H9 (cell line): Measurements from ENCODE around the gene LYRM9. TPM values are rescaled to one million over a fixed set of nuclear protein-coding genes. Genes with fewer than 3 reads are reported as not detected.
A peak's percentile ranks its signal among the peaks of the same experiment; 100 is the strongest.

Source experiments
- DNase-seq: peaks from one replicate; pipeline ENCODE4 v3.0.0-alpha.2; 2017
- H2AFZ ChIP-seq: one replicate; pipeline ENCODE4 v1.6.1; 2013; ENCODE audit warnings: mild to moderate bottlenecking, low read length, control low read depth, moderate library complexity
- H2AK5ac ChIP-seq: 2 replicates; pipeline ENCODE4 v1.6.1; 2013; ENCODE audit warnings: low read length, control low read depth, mixed read lengths; ENCODE audit not compliant: insufficient read length
- H2BK120ac ChIP-seq: one replicate; pipeline ENCODE4 v1.6.1; 2013; ENCODE audit warnings: low read depth, mild to moderate bottlenecking, low read length, control low read depth, inconsistent platforms; ENCODE audit not compliant: poor library complexity, severe bottlenecking
- H2BK12ac ChIP-seq: 2 replicates; pipeline ENCODE4 v1.6.1; 2013; ENCODE audit warnings: low read length, control low read depth, mixed read lengths, low read depth; ENCODE audit not compliant: insufficient read length
- H2BK15ac ChIP-seq: 2 replicates; pipeline ENCODE4 v1.6.1; 2013; ENCODE audit warnings: low read depth, low read length, control low read depth
- H2BK20ac ChIP-seq: one replicate; pipeline ENCODE4 v1.6.1; 2013; ENCODE audit warnings: low read depth, mild to moderate bottlenecking, low read length, control low read depth, inconsistent platforms; ENCODE audit not compliant: poor library complexity, severe bottlenecking
- H2BK5ac ChIP-seq: 2 replicates; pipeline ENCODE4 v1.6.1; 2013; ENCODE audit warnings: low read length, control low read depth, mixed read lengths; ENCODE audit not compliant: insufficient read length
- H3K14ac ChIP-seq: 2 replicates; pipeline ENCODE4 v1.6.1; 2013; ENCODE audit warnings: low read length, control low read depth; ENCODE audit not compliant: insufficient read depth
- H3K18ac ChIP-seq: 2 replicates; pipeline ENCODE4 v1.6.1; 2013; ENCODE audit warnings: low read depth, mild to moderate bottlenecking, mixed read lengths, low read length, control low read depth; ENCODE audit not compliant: insufficient read length
- H3K23ac ChIP-seq: 2 replicates; pipeline ENCODE4 v1.6.1; 2013; ENCODE audit warnings: low read length, control low read depth, mixed read lengths, low read depth; ENCODE audit not compliant: insufficient read length
- H3K23me2 ChIP-seq: 2 replicates; pipeline ENCODE4 v1.6.1; 2013; ENCODE audit warnings: low read depth, mild to moderate bottlenecking, mixed read lengths, low read length, control low read depth; ENCODE audit not compliant: insufficient read length, poor library complexity, severe bottlenecking
- H3K27ac ChIP-seq: 2 replicates; pipeline ENCODE4 v1.5.1; 2013; ENCODE audit warnings: low read length, control low read depth, mixed read lengths, low read depth; ENCODE audit not compliant: insufficient read length
- H3K27me3 ChIP-seq: 2 replicates; pipeline ENCODE4 v1.6.1; 2013; ENCODE audit warnings: low read length, control low read depth, inconsistent platforms; ENCODE audit not compliant: insufficient read depth
- H3K4ac ChIP-seq: 2 replicates; pipeline ENCODE4 v1.6.1; 2013; ENCODE audit warnings: low read depth, mild to moderate bottlenecking, control low read depth, inconsistent platforms, low read length, moderate library complexity
- H3K4me1 ChIP-seq: 2 replicates; pipeline ENCODE4 v1.6.1; 2013; ENCODE audit warnings: low read length, control low read depth, inconsistent platforms; ENCODE audit not compliant: insufficient read depth
- H3K4me2 ChIP-seq: 2 replicates; pipeline ENCODE4 v1.6.1; 2013; ENCODE audit warnings: low read length, control low read depth, mixed read lengths; ENCODE audit not compliant: insufficient read length, insufficient read depth
- H3K56ac ChIP-seq: 2 replicates; pipeline ENCODE4 v1.6.1; 2013; ENCODE audit warnings: low read depth, mild to moderate bottlenecking, mixed read lengths, low read length, control low read depth; ENCODE audit not compliant: insufficient read length
- H3K79me1 ChIP-seq: 2 replicates; pipeline ENCODE4 v1.6.1; 2013; ENCODE audit warnings: low read depth, mild to moderate bottlenecking, moderate library complexity, low read length, control low read depth, inconsistent platforms; ENCODE audit not compliant: insufficient read depth, poor library complexity, severe bottlenecking
- H3K79me2 ChIP-seq: 2 replicates; pipeline ENCODE4 v1.6.1; 2013; ENCODE audit warnings: low read length, control low read depth, inconsistent platforms; ENCODE audit not compliant: insufficient read depth
- H3K9ac ChIP-seq: 2 replicates; pipeline ENCODE4 v1.6.1; 2013; ENCODE audit warnings: low read length, control low read depth, mixed read lengths; ENCODE audit not compliant: insufficient read length; ENCODE audit errors: extremely low read depth
- H3K9me3 ChIP-seq: one replicate; pipeline ENCODE4 v1.6.1; 2013; ENCODE audit warnings: low read depth, low read length, inconsistent platforms; ENCODE audit not compliant: control insufficient read depth
- H3T11ph ChIP-seq: one replicate; pipeline ENCODE4 v1.6.1; 2013; ENCODE audit warnings: mild to moderate bottlenecking, low read length, control low read depth, inconsistent platforms
- H4K20me1 ChIP-seq: one replicate; pipeline ENCODE4 v1.6.1; 2013; ENCODE audit not compliant: control insufficient read depth, insufficient read length, insufficient read depth
- H4K5ac ChIP-seq: 2 replicates; pipeline ENCODE4 v1.6.1; 2013; ENCODE audit warnings: low read depth, mild to moderate bottlenecking, mixed read lengths, low read length, control low read depth; ENCODE audit not compliant: insufficient read length
- H4K8ac ChIP-seq: replicated peaks from 2 replicates; pipeline ENCODE4 v1.6.1; 2013; ENCODE audit warnings: low read length, control low read depth, mixed read lengths, low read depth; ENCODE audit not compliant: insufficient read length
- H4K91ac ChIP-seq: 2 replicates; pipeline ENCODE4 v1.6.1; 2013; ENCODE audit warnings: low read depth, mild to moderate bottlenecking, moderate library complexity, mixed read lengths, low read length, control low read depth; ENCODE audit not compliant: insufficient read length
- H3K27ac Mint-ChIP-seq, 3 experiments: 2 replicates in 2 of 3; 3 replicates in 1 of 3; pipeline ENCODE4 v1.8.0; 2020 to 2021; ENCODE audit warnings: mixed read lengths in 3 of 3, mild to moderate bottlenecking in 1 of 3, moderate library complexity in 1 of 3
- H3K27me3 Mint-ChIP-seq: 2 replicates; pipeline ENCODE4 v1.8.0; 2021; ENCODE audit warnings: low read depth, mild to moderate bottlenecking, moderate library complexity, mixed read lengths
- H3K36me3 Mint-ChIP-seq, 3 experiments: 2 replicates in 2 of 3; 3 replicates in 1 of 3; pipeline ENCODE4 v1.8.0; 2020 to 2021; ENCODE audit warnings: low read depth in 3 of 3, mixed read lengths in 3 of 3; ENCODE audit not compliant: insufficient read depth in 1 of 3
- H3K4me1 Mint-ChIP-seq, 2 experiments: 2 replicates each; pipeline ENCODE4 v1.8.0; 2020; ENCODE audit warnings: mixed read lengths in 2 of 2
- H3K4me3 Mint-ChIP-seq, 2 experiments: 2 replicates in 1 of 2; 3 replicates in 1 of 2; pipeline ENCODE4 v1.8.0; 2020 to 2021; ENCODE audit warnings: mild to moderate bottlenecking in 2 of 2, mixed read lengths in 2 of 2, moderate library complexity in 1 of 2
- H3K9me3 Mint-ChIP-seq, 2 experiments: 2 replicates in 1 of 2; 3 replicates in 1 of 2; pipeline ENCODE4 v1.8.0; 2020; ENCODE audit warnings: mild to moderate bottlenecking in 2 of 2, mixed read lengths in 2 of 2, moderate library complexity in 1 of 2
- CTCF ChIP-seq: fragments of 200-600 bp; sonication (generic); conservative IDR thresholded peaks from 3 replicates; pipeline ENCODE4 v1.8.0; 2021; ENCODE audit warnings: antibody characterized with exemption, mild to moderate bottlenecking
- WGBS: extraction: QIAGEN DNeasy Blood & Tissue Kit; methylation state at CpG from one replicate; pipeline ENCODE4 v1.1.7; 2013; ENCODE audit warnings: missing lambda C conversion rate, low lambda C conversion rate, mixed read lengths; ENCODE audit not compliant: insufficient read length; ENCODE audit errors: extremely low coverage; 5-methylcytosine and 5-hydroxymethylcytosine counted together
- total RNA-seq: library from RNA; stranded (reverse); gene quantifications from 2 replicates; pipeline ENCODE4 v1.2.1, GENCODE V29; 2021

Gene LYRM9
- total RNA-seq, 1 experiment from 2014 or later, result 2.2 TPM

- no peaks in the 10 kb centered on the region for H3K79me1 ChIP-seq
- no peak overlapping the region for H4K8ac ChIP-seq
- H2BK12ac ChIP-seq, result no peak overlapping the region
- peaks cover 0 to 4% of the 10 kb centered on the region in 2 experiments; a peak in 2 of 5 replicates for H3K9me3 Mint-ChIP-seq
- no CpG with 5 or more reads among the region's 7 CpGs for WGBS
- H3K23ac ChIP-seq, result no peak overlapping the region
- H4K91ac ChIP-seq, result no peak overlapping the region
- H3K9me3 ChIP-seq, result no peaks in the 10 kb centered on the region
- H3K14ac ChIP-seq, result no peak overlapping the region
- no peaks in the 10 kb centered on the region; a peak in 1 of 7 replicates for H3K36me3 Mint-ChIP-seq
- H4K5ac ChIP-seq, result no peak overlapping the region
- no peak overlapping the region for H2AFZ ChIP-seq
- peak; percentile 72 for DNase-seq
- H3K56ac ChIP-seq, result no peak overlapping the region
- H3K27me3 Mint-ChIP-seq, result peaks cover 88% of the 10 kb centered on the region
- H4K20me1 ChIP-seq, result no peaks in the 10 kb centered on the region
- no peak overlapping the region for H2BK15ac ChIP-seq
- no peak overlapping the region for H3K27ac ChIP-seq
- H3K27ac Mint-ChIP-seq, result no peak overlapping the region
- peaks cover 40% of the 10 kb centered on the region for H3K27me3 ChIP-seq
- no peak overlapping the region for H3K9ac ChIP-seq
- H3T11ph ChIP-seq, result no peak overlapping the region
- no peak overlapping the region for H2AK5ac ChIP-seq
- no peak overlapping the region for H2BK120ac ChIP-seq
- no peaks in the 10 kb centered on the region for H3K79me2 ChIP-seq
- H3K4me2 ChIP-seq, result no peak overlapping the region
- H3K4me1 ChIP-seq, result peaks cover 7% of the 10 kb centered on the region; the same call in 1 of the 2 replicates
- H3K4ac ChIP-seq, result no peak overlapping the region
- peaks cover 11% of the 10 kb centered on the region in 2 experiments for H3K4me1 Mint-ChIP-seq
- H2BK20ac ChIP-seq, result no peak overlapping the region
- H3K4me3 Mint-ChIP-seq, result peak overlapping the region in 1 of 2 experiments; percentile 26; a peak in 1 of 5 replicates
- H2BK5ac ChIP-seq, result no peak overlapping the region
- H3K18ac ChIP-seq, result no peak overlapping the region
- TF ChIP-seq CTCF, result no peak
- H3K23me2 ChIP-seq, result no peaks in the 10 kb centered on the region
Observed at GRCh38 chr17:27915709-27916108, 22.5 kb upstream of the LYRM9 start.
